HL-60/S4 (cell line): ENCODE data around the gene DRD5.
"Not testable (repeated sequence)": the region's sequence is repeated elsewhere in the genome, so short reads cannot be mapped to it uniquely, and the experiment has no call there.

Experiments
- in situ Hi-C: fragments of 300-500 bp; cut with MboI; formaldehyde crosslinking; loops from 2 replicates; pipeline ENCODE4 v1.14.3; 2022; ENCODE audit warnings: low sequenced_read_pairs

DRD5 gene

DNA sequence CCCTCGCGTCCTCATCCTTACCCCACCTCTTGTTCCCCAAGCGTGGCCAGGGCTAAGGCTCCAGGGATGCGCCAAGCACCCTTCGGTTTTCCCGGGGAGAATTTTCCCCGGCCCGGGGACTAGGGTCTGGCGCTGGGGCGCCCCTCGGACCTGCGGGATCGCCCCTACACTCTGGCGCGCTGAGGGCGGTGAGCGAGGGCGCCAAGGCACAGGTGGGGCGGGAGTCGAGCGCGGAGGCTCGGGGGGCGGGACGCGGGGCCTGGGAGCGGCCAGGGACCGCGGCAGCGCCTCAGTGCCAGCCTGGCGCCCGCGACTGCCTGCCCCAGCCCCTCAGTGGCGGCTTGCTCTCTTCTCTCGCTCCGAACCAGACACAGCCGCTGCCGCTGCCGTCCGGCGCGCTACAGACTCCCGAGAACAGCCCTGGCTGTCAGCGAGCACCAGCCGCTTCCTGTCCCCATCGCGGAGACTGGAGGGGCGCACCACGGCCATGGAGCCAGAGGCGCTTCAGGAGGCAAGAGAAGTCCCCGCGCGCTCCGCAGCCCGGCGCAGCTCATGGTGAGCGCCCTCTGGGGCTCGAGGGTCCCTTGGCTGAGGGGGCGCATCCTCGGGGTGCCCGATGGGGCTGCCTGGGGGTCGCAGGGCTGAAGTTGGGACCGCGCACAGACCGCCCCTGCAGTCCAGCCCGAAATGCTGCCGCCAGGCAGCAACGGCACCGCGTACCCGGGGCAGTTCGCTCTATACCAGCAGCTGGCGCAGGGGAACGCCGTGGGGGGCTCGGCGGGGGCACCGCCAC is at the start of gene DRD5:
DRD5 (plus strand) TSS at position 292 of the 793 bp plus-strand sequence; CDS start at position 688, 396 bp downstream.
- in situ Hi-C loops, result no loop called here

DNA sequence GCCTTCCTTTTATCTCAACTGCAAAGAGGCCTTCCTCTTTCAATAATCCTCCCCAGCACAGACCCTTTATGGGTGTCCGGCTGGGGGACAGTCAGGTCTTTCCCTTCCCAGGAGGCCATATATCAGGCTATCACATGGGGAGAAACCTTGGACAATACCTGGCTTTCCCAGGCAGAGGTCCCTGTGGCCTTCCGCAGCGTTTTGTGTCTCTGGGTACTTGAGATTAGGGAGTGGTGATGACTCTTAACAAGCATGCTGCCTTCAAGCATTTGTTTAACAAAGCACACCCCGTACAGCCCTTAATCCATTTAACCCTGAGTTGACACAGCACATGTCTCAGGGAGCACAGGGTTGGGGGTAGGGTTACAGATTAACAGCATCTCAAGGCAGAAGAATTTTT is 49.2 kb upstream of the DRD5 start:
- in situ Hi-C loops, result not testable (repeated sequence)

DNA sequence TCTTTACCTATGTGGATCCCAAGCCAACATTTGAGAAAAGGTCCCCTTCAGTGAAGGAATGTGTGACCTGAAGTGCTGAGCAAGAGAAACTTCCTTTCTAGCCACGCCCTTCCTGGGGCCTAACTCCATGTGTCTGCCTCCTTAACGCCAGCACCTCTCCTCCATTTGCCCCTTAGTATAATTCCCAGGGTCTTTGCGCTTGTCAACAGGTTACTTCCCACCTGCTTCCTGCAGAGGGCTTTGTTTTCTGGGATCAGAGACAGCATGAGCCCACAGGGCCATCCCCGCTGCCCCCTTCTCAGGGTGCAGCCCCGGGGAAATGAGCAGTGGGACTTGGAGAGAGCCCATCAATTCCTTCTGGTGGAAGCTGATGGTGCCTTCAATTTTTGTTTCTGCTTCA is 45.9 kb upstream of the DRD5 start:
- in situ Hi-C loops, result no loop called here

DNA sequence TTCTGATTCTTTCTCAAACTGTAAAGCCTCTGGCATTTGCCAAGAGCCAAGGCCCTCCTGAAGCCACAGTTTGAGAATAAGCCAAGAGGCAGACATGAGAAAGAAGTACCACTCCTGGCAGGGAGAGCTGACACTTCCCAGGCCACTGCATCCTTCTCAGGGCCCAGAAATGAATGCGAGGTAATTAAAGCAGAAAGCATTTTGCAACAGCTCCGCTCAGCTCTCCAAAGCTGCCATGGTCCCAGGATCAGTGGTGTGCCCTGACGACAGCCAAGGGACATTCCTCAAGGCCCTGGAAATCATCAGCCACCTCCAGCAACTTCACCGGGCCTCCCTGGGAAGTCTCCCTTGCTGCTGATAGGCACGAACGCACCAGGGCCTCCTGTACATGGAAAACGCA is 44.2 kb upstream of the DRD5 start:
- in situ Hi-C loops, result not testable (repeated sequence)

DNA sequence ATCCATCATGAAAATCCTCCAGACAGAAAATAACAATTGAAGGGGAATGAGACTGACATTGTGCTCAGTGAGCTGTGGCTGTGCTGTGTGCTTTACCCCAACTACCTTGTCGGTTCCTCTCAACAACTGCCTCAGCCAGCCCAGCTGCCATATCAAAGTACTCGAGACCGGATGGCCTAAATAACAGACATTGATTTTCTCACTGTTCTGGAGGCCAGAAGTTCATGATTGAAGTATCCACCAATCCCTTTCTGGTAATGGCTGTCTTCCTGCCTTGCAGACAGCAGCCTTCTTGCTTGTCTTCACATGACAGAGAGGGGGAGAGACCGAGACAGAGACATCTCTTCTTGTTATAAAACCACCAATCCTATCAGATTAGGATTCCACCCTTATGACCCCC is 37.6 kb upstream of the DRD5 start:
- in situ Hi-C loops, result not testable (repeated sequence)

DNA sequence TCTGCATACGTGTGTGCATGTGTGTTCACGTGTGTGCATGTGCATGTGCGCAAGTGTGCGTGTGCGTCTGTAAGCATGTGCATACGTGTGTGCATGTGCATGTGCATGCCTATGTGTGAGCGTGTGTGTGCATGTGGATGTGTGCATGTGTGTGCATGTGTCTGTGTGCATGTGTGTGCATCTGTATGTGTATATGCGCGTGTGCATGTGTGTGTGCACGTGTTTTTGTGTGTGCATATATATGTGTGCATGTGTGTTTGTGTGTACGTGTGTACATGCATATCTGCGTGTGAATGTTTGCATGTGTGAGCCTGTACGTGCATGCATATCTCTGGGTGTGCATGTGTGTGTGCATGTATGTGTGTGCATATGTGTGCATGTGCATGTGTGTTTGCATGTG is 35.7 kb upstream of the DRD5 start:
- in situ Hi-C loops, result no loop called here

DNA sequence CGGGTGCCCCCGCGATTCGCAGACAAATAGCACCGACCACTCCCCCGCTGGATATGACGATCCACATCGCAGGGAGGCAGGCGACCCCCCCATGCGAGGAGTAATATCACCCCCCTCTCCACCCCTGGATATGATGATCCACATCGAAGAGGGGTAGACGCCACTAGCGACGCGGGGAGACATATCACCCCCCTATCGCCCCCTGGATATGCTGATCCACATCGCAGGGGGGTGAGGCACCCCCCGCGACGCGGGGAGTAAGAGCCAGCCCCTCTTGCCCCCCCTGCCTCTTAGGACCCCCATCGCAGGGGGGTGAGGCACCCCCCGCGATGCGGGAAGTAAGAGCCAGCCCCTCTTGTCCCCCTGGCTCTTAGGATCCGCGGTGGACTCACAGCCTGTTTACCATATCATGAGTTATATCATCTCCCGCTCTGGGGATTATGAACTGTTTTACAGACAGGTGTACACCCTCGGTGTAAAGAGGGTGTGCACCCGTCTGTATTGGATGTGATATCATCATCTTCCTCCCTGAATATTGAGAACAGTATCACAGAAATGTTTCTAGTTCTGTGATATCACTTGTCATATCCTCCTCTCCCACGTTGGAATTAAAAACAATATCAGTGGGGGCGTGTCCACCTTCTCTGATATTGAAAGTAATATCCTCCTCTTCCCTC is 22.7 kb upstream of the DRD5 start:
- in situ Hi-C loops, result no loop called here

DNA sequence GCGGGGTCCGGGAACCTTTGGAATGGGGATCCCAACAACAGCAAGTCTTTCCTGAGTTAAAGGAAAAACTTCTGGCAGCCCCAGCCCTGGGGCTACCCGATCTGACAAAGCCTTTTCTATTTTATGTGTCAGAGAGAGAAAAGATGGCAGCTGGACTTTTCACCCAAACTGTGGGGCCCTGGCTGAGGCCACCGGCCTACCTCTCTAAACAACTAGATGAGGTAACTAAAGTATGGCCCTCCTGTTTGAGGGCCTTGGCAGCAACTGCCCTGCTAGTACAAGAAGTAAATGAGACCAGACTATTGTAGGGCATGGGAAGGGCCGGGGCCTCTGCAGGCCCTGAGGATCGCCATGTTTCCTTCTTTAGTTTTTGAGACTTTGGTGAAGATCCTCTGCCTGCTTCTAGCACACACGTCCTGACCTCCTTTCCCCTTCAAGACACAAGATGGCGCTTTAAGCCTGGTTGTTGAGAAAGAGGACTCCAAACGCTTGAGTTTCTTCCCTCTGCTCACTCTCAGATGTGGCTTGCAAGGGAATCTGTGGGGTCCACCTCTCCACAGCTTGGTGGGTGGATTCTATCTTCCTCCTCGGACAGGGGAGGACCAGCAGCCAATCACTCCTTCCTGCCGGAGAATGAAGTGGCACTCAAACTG is 18.5 kb upstream of the DRD5 start:
- in situ Hi-C loops, result loop anchor here (5.0 kb wide), 1 partner anchor 254 kb away; no protein-coding TSS in a partner anchor

DNA sequence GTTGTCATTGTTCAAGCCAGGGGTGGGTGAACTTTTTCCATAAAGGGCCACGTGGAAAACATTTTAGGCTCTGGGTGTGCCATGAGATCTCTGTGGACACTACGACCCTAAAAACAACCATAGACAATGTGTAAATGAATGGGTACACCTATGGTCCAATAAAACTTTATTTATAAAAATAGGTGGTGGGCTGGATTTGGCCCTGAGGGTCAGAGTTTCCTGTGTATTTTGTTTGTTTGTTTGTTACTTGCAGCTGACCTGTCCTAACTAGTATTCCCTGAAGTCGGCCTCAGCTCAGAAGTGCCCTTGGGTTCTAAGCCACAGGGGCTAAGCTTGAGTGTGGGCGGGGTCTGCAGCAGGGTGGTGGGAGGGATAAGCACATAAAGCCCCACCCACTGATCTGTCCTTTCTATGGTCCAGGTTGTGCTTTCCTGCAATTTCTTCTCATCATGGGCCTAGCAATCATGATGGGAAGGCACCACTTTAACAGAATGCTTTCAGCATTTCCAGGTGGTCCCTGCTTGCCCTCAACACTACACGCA is 17.2 kb upstream of the DRD5 start:
- in situ Hi-C loops, result loop anchor here (5.0 kb wide), 1 partner anchor 253 kb away; no protein-coding TSS in a partner anchor

DNA sequence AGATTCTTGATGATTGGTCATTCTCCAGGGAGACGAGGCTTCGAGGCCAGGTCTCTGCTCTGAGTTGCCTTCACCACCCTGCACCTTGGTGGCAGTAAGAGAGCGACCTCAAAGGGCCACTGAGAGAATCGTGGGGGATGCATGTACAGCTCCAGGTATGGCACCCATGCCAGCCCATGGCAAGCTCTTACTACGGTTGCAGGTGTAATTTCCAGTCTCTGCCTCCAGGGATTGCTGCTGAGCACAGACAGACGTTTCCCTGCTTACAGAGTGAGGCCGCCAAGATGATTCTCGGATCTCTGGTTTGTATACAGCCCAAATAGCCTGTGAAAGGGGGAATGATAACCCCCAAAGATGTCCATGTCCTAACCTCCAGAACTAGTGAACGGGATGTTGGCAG is 16.3 kb upstream of the DRD5 start:
- in situ Hi-C loops, result no loop called here

DNA sequence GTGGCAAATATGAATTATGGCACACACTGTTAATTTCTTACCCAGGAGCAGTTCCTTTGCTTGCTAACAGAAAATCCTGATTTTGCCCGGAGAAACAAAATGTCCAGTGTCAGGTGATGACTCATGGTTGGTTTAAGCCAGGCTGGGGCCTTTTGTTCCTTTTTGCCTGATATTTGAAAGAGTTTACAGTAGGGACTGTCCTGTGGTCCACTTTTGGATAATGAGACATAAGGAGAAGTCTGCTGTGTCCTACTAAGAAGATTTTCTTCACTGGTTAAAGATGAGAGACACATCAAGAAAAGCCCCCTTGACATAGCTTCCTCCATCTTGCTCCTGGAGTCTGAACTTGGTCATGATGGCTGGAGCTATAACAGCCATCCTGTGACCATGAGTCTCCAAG is 12.1 kb upstream of the DRD5 start:
- in situ Hi-C loops, result no loop called here

DNA sequence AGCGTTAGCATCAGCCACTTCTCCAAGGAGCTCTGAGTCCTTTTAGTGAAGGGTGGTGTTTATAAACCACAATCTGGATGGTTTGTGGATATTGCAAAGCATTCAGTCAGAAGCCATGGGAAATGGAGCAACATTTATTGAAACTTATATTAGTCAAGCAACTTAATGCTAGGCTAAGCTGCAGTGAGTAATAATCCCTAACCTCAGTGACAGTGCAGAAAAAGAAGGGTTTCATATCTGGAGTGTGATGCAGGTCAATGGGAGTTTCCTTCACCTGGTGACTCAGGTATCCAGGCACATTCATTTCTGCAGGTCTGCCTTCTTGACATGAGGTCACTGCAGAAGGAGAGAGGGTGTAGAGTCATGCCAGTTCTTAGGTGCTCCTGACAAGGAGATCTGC is 10.4 kb upstream of the DRD5 start:
- in situ Hi-C loops, result no loop called here

DNA sequence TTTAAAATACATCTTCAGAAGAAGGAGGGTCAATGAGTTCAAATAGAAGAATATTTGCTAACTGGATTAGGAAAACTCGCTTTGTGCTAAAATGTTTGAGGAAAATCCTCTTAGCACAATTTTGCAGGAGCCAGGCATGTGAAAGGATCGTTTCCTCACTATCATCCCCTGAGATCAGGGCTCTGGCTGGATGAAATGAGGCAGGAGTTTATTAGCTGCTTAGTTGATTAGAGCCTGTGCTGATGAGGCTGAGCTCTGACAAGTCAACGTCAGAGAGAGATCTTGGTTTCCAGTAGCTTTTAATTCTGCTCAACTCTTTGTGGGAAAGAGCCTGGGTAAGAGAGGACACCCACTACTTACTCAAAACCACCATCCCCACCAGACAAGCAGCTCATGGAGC is 8.0 kb upstream of the DRD5 start:
- in situ Hi-C loops, result no loop called here

DNA sequence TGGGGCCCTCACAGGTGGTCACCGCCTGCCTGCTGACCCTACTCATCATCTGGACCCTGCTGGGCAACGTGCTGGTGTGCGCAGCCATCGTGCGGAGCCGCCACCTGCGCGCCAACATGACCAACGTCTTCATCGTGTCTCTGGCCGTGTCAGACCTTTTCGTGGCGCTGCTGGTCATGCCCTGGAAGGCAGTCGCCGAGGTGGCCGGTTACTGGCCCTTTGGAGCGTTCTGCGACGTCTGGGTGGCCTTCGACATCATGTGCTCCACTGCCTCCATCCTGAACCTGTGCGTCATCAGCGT is 652 bp downstream of the DRD5 start:
- in situ Hi-C loops, result no loop called here

DNA sequence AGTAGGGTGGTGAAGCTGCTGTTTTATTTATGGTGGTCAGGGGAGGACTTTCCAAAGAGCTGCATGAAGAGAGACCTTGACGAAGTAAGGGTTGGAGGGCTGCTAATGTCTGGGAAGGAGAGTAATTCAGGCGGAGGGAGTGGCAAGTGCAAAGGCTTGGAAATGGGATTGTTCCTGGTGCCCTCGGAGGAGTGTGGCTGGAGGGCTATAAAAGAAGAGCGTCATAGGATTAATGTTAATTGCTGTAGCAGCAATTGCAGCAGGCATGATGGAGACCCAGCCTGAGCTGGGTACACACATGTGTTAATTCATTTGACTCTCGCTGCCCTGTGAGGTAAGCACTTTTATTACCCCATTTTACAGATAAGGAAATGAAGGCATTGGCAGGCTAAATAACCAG is 4.5 kb downstream of the DRD5 start:
- in situ Hi-C loops, result not testable (repeated sequence)

DNA sequence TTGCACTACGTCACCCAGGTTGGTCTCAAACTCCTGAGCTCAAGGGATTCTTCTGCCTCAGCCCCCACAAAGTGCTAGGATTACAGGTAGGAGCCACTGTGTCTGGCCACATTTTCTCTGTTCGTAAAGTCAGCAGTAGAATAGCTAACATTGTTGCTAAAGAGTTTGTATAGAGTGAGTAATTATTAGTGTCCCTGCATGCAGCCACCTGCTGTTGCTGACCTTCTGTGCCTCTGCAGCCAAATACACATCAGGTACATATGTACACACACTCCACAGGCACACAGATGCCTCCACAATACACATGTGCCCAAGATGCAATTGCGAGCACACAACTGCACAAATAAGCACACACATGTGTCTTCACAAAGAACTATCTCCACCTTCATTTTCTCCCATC is 10.9 kb downstream of the DRD5 start:
- in situ Hi-C loops, result no loop called here

DNA sequence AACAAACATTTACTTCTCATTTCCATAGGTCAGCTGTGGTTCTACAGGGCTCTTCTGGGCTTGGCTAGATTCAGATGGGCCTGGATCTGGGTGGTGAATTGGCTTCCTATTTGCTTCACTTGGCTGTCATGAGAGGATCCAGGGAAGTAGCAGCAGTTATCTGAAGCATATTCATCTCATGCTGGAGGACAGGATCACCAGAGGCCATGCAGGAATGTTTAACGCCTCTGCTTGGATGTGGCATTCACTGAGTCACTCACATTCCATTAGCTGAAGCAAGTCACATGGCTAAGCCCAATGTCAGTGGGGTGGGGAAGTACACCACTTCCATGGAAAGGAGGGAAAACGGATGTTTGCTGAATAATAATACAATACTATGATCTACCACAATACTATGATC is 15.2 kb downstream of the DRD5 start:
- in situ Hi-C loops, result not testable (repeated sequence)

DNA sequence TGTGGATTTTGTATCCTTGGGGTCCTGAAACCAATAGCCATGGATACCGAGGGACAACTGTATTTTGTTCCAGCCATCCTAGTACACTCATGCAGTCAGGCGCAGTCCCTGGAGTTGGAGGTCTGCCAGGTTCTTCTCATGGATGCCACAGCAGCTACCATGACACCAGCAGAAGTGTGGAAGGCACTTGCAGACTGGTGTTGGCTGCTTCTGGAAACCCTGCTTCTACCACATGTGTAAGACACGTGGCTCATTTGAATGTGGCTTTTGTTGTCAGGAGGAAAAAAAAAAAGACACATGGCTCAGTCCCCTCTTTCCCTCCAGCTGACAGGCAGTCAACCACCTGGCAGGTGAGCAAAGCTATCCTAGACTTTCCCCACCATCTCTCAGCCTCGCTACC is 19.4 kb downstream of the DRD5 start:
- in situ Hi-C loops, result no loop called here

DNA sequence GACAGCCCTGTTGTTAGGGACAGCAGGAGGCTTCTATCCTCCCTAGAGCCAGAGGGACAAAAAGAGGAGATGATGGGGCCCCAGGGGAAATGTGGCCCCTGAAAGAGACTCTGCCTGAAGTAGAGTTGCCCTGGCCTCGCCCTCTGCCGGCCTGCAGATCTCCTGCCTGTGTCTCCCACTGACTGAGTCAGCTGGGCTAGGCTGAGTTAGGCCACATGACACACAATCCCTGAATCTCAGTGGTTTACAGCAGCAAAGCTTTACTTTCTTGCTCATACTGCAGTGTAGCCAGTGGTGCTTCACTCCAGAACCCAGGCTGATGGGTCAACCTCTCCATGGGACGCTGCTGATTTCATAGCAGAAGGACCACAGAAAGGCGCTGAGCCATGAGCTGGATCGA is 23.5 kb downstream of the DRD5 start:
- in situ Hi-C loops, result no loop called here

DNA sequence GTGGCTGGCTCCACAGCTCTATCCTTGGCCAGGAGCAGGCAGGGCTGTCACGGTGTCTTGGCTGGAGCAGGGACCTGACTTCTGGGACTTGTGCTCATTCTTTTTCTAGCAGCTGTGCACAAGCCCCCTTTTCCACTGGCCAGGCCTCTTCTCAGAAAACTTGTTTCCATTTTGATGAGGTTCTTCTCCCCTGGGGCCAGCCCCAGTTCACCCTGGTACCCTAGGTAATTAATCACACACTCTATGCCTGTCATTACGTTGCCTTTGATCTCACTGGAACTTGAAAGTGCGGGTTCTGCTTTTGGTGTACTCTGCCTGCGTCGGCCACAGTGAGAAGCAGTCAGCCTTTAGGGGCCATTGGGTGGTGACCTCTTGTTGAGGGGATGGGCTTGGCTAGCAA is 26.6 kb downstream of the DRD5 start:
- in situ Hi-C loops, result no loop called here

DNA sequence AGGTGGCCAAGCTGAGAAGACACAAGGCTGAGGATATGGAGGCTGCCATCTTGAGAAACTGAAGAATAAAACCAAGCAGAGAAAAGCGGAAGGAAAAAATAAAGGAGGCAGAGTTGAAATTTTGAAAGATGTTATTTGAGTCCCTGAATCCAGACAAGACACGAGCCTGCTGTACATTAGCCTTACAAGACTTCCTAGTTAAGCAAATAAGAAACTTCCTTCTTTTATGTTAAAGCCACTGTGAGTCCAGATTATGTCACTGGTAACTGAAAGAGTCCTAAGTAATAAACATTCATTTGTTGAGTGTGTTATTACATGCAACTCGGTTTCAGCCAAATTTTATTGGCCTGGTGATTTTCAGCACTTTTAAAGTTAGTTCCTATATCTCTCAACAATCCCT is 30.4 kb downstream of the DRD5 start:
- in situ Hi-C loops, result no loop called here
